NCI-H1930 (cell line): ENCODE results near the gene NDUFA13.
A peak's percentile ranks its signal among the peaks of the same experiment; 100 is the strongest.

ENCODE experiments used
- DNase-seq, 2 experiments: peaks; one replicate each; lab custom pipeline; 2025; lab: John Stamatoyannopoulos, UW

NDUFA13 gene

GRCh38 chr19:19489804-19490204, 26.2 kb upstream of the NDUFA13 start:
- DNase-seq: no peak

GRCh38 chr19:19490214-19490968, 25.6 kb upstream of the NDUFA13 start:
- peak; percentile 13 to 37 for DNase-seq

- DNase-seq: no peak
Observed at GRCh38 chr19:19491321-19492025, 24.6 kb upstream of the NDUFA13 start.

- no peak for DNase-seq
Observed at GRCh38 chr19:19492026-19492610, 23.9 kb upstream of the NDUFA13 start.

- no peak for DNase-seq
Observed at GRCh38 chr19:19493841-19494546, 22.0 kb upstream of the NDUFA13 start.

GRCh38 chr19:19495614-19496603, 20.1 kb upstream of the NDUFA13 start:
- no peak for DNase-seq

- no peak for DNase-seq
Observed at GRCh38 chr19:19498255-19498991, 17.6 kb upstream of the NDUFA13 start.

GRCh38 chr19:19499272-19499995, 16.6 kb upstream of the NDUFA13 start:
- no peak for DNase-seq

- DNase-seq: no peak
Observed at GRCh38 chr19:19500975-19501644, 14.9 kb upstream of the NDUFA13 start.

- DNase-seq: no peak
Observed at GRCh38 chr19:19501798-19502197, 14.2 kb upstream of the NDUFA13 start.

GRCh38 chr19:19502281-19502680, 13.7 kb upstream of the NDUFA13 start:
- DNase-seq: no peak

- no peak for DNase-seq
Observed at GRCh38 chr19:19502808-19503602, 13.0 kb upstream of the NDUFA13 start.

- DNase-seq: no peak
Observed at GRCh38 chr19:19504754-19505668, 11.0 kb upstream of the NDUFA13 start.

GRCh38 chr19:19505669-19506326, 10.2 kb upstream of the NDUFA13 start:
- DNase-seq: no peak

GRCh38 chr19:19506592-19506991, 9.4 kb upstream of the NDUFA13 start:
- DNase-seq: no peak

- DNase-seq: no peak
Observed at GRCh38 chr19:19507354-19507753, 8.7 kb upstream of the NDUFA13 start.

- no peak for DNase-seq
Observed at GRCh38 chr19:19508217-19508616, 7.8 kb upstream of the NDUFA13 start.
